Stomach (tissue), 9 donors: ENCODE measurements around the gene TACSTD2. TPM values are rescaled to one million over a fixed set of nuclear protein-coding genes. Genes with fewer than 3 reads are reported as not detected.
A peak's percentile ranks its signal among the peaks of the same experiment; 100 is the strongest.

ENCODE experiments used
- DNase-seq, 2 donors: peaks; one replicate each; pipeline versions ENCODE4 v3.0.0 to v3.0.0-alpha.2; 2013 to 2019
- H3K27ac ChIP-seq, 5 donors: fragments of 200-600 bp in 4 of 5; sonication (generic) in 4 of 5; one replicate each; pipeline ENCODE4 v1.5.1; 2013 to 2019; ENCODE audit warnings: mild to moderate bottlenecking in 1 of 5, moderate library complexity in 1 of 5
- H3K27me3 ChIP-seq, 3 donors: fragments of 200-600 bp; sonication (generic); one replicate each; pipeline ENCODE4 v1.5.1; 2017 to 2019; ENCODE audit warnings: mixed run types in 1 of 3
- H3K36me3 ChIP-seq, 4 donors: fragments of 200-600 bp; sonication (generic); 1 replicate in 3 of 4; 2 replicates in 1 of 4; pipeline ENCODE4 v1.5.1; 2016 to 2019
- H3K4me1 ChIP-seq, 4 donors: fragments of 200-600 bp; sonication (generic); one replicate each; pipeline ENCODE4 v1.5.1; 2016 to 2019
- H3K4me3 ChIP-seq, 4 donors: fragments of 200-600 bp; sonication (generic) in 3 of 4; one replicate each; pipeline ENCODE4 v1.5.1; 2016 to 2019; ENCODE audit warnings: mild to moderate bottlenecking in 1 of 4
- H3K9me3 ChIP-seq, 4 donors: fragments of 200-600 bp; sonication (generic); one replicate each; pipeline ENCODE4 v1.5.1; 2016 to 2019
- CTCF ChIP-seq, 7 experiments: fragments of 450-650 bp in 4 of 7; fragments of 200-600 bp in 3 of 7; sonication (generic) in 3 of 7; IDR thresholded peaks; one replicate each; pipeline ENCODE4 v1.5.1; 2016 to 2019; ENCODE audit warnings: antibody characterized with exemption in 7 of 7, control low read depth in 2 of 7, mild to moderate bottlenecking in 1 of 7
- EP300 ChIP-seq: sonication (generic); formaldehyde crosslinking; IDR thresholded peaks from one replicate; pipeline ENCODE4 v1.6.1; 2017; ENCODE audit warnings: antibody characterized with exemption
- POLR2A ChIP-seq, 4 donors: fragments of 450-650 bp; IDR thresholded peaks; one replicate each; pipeline ENCODE4 v1.6.1; 2016; ENCODE audit warnings: antibody characterized with exemption in 4 of 4, control low read depth in 2 of 4, mild to moderate bottlenecking in 1 of 4, moderate library complexity in 1 of 4
- POLR2AphosphoS5 ChIP-seq, 3 donors: sonication (generic); formaldehyde crosslinking; IDR thresholded peaks; one replicate each; pipeline ENCODE4 v1.6.1; 2016; ENCODE audit warnings: antibody characterized with exemption in 3 of 3
- WGBS, 5 donors: extraction: QIAGEN DNeasy Blood & Tissue Kit in 3 of 5; methylation state at CpG; one replicate each; pipeline versions ENCODE4 v1.1.5 to v1.1.7; 2013 to 2018; 5-methylcytosine and 5-hydroxymethylcytosine counted together
- intact Hi-C: fragments of 100-400 bp; cut with DNase I; formaldehyde crosslinking; loops from one replicate; pipeline ENCODE4 v1.15.1; 2023; ENCODE audit warnings: low total_unique reads
- polyA plus RNA-seq, 3 donors: library from polyadenylated mRNA; stranded (reverse); fragments of 200-250 nt; gene quantifications; one replicate each; pipeline ENCODE4 v1.2.3, GENCODE V29; 2013
- total RNA-seq, 5 donors: library from RNA; depleted of rRNA; stranded (reverse); fragments of >200 nt; gene quantifications; one replicate each; pipeline versions ENCODE4 v1.1.0 to v1.2.3, GENCODE V29; 2014 to 2016
- donor health status: healthy with polysubstance abuse.
- donor health status: Bipolar disorder and iron deficiency.
- donor health status: healthy.

TACSTD2 gene
- total and polyA plus RNA-seq, 8 donors, result 5.2 to 369 (median 35.1) TPM; not detected in 2

GRCh38 chr1:58570817-58571216 lies 6.2 kb downstream of the TACSTD2 start:
- Histone ChIP-seq H3K27me3 (peaks cover 0 to 30% (median 2%) of the 10 kb centered on the region in 3 donors), H3K4me3 (no peak overlapping the region), H3K4me1 (peaks cover 0 to 32% (median 5%) of the 10 kb centered on the region in 4 donors), H3K27ac (no peak overlapping the region), H3K36me3 (no peaks in the 10 kb centered on the region), H3K9me3 (no peaks in the 10 kb centered on the region)
- intact Hi-C loops, result no loop called here
- TF ChIP-seq EP300, result no peak
- no peak for TF ChIP-seq POLR2A (IDR thresholded peaks at IDR 0.05)
- no peak for TF ChIP-seq CTCF (IDR thresholded peaks at IDR 0.05)
- no peak for TF ChIP-seq POLR2AphosphoS5 (IDR thresholded peaks at IDR 0.05)
- WGBS, 5 donors, result 81 to 100% (median 97%) methylated on average over 2 of the region's 2 CpGs
- DNase-seq, result no peak

GRCh38 chr1:58570094-58570493 lies 7.0 kb downstream of the TACSTD2 start:
- intact Hi-C loops, result no loop called here
- TF ChIP-seq CTCF (IDR thresholded peaks at IDR 0.05), result no peak
- TF ChIP-seq POLR2A (IDR thresholded peaks at IDR 0.05), result no peak
- TF ChIP-seq POLR2AphosphoS5 (IDR thresholded peaks at IDR 0.05), result no peak
- TF ChIP-seq EP300, result no peak
- Histone ChIP-seq H3K27me3 (peaks cover 0 to 22% (median 0%) of the 10 kb centered on the region in 3 donors), H3K36me3 (no peaks in the 10 kb centered on the region), H3K27ac (no peak overlapping the region), H3K9me3 (no peaks in the 10 kb centered on the region), H3K4me1 (peaks cover 0 to 25% (median 3%) of the 10 kb centered on the region in 4 donors), H3K4me3 (no peak overlapping the region)
- peak in 1 of 2 donors; percentile 34 for DNase-seq

GRCh38 chr1:58568911-58569310 lies 8.1 kb downstream of the TACSTD2 start:
- no peak overlapping the region for H3K27ac ChIP-seq
- H3K9me3 ChIP-seq, result no peaks in the 10 kb centered on the region
- peaks cover 0 to 17% (median 0%) of the 10 kb centered on the region in 3 donors for H3K27me3 ChIP-seq
- peaks cover 0 to 15% (median 3%) of the 10 kb centered on the region in 4 donors for H3K4me1 ChIP-seq
- no peak overlapping the region for H3K4me3 ChIP-seq
- intact Hi-C loops, result no loop called here
- no peaks in the 10 kb centered on the region for H3K36me3 ChIP-seq
- no peak for DNase-seq
- 76 to 90% (median 80%) methylated on average over 5 of the region's 5 CpGs for WGBS, 5 donors
- no peak for TF ChIP-seq EP300
- TF ChIP-seq POLR2AphosphoS5 (IDR thresholded peaks at IDR 0.05), result no peak
- no peak for TF ChIP-seq POLR2A (IDR thresholded peaks at IDR 0.05)
- TF ChIP-seq CTCF (IDR thresholded peaks at IDR 0.05), result no peak

GRCh38 chr1:58568271-58568860 lies 8.7 kb downstream of the TACSTD2 start:
- H3K4me3 ChIP-seq, result no peak overlapping the region
- peaks cover 0 to 9% (median 3%) of the 10 kb centered on the region in 4 donors for H3K4me1 ChIP-seq
- no peak for TF ChIP-seq CTCF (IDR thresholded peaks at IDR 0.05)
- no peak for TF ChIP-seq POLR2A (IDR thresholded peaks at IDR 0.05)
- TF ChIP-seq POLR2AphosphoS5 (IDR thresholded peaks at IDR 0.05), result no peak
- no peak for TF ChIP-seq EP300
- 69 to 81% (median 77%) methylated on average over 4 of the region's 4 CpGs for WGBS, 5 donors
- no peaks in the 10 kb centered on the region for H3K9me3 ChIP-seq
- DNase-seq, result no peak
- no peak overlapping the region for H3K27ac ChIP-seq
- intact Hi-C loops, result no loop called here
- no peaks in the 10 kb centered on the region for H3K36me3 ChIP-seq
- peaks cover 0 to 16% (median 0%) of the 10 kb centered on the region in 3 donors for H3K27me3 ChIP-seq
